ENCODE results near the gene CCDC54.
"Not testable (repeated sequence)": the region's sequence is repeated elsewhere in the genome, so short reads cannot be mapped to it uniquely, and the experiment has no call there.

The CCDC54 gene

DNA sequence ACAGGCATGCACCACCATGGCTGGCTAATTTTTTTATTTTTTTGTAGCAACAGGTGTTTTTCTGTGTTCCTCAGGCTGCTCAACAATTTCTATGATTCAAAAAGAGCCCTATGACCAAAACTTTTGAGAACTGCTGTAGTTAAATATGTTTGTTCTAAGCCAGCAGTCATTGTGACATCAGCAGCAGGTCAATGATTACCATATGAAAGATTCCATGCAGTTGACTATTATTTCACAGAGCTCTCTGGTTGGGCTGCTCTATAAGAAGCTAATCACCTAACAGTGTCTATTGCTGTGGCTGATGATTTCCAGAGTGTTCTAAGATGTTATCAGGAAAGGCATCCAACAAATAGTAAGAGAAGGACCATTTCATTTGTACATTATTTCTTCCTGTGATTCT, at the start of gene CCDC54:
Gene CCDC54, plus strand, starts transcription at position 289 of the 400 bp plus-strand sequence. CDS start 149 bp downstream, outside the sequence.
- DNase-seq = no peak

DNA sequence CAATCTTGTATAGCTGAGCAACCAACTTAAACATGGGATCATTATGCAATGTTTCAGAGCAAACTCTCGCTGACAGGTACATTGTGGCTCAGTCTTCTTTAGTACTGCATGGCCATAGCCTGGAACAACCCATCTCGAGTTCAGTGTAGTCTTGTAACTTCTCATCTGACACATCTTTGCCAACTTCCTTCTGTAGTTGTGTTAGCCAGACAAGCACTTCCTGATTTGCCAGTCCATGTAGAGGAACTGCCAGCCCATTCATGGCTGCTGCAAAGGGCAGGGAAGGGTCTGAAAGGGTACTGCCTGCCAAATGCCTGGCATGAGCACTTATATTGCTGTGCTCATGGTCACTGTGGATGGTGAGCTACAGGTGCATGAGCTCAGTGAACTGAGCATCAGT, 49.2 kb upstream of the CCDC54 start:
- DNase-seq = no peak

DNA sequence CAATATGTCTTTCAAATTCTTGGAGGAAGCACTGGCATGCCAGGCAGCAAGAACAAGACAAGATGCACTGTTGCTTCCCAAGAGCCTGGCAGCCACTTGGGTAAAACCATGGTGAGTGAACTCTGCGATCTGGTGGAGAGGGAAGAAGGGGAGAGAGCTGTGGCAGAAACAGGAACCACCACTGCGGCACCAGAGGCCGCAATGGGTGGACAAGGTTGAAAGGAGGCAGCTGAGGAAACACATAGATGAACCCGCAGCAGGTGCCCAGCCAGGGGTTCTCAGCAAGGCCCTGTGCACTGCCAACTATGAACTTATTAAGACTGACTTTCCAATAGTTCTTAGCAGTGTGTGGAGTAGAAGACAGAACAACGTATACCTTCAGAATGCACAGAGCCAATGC, 48.2 kb upstream of the CCDC54 start:
- no peak for DNase-seq

DNA sequence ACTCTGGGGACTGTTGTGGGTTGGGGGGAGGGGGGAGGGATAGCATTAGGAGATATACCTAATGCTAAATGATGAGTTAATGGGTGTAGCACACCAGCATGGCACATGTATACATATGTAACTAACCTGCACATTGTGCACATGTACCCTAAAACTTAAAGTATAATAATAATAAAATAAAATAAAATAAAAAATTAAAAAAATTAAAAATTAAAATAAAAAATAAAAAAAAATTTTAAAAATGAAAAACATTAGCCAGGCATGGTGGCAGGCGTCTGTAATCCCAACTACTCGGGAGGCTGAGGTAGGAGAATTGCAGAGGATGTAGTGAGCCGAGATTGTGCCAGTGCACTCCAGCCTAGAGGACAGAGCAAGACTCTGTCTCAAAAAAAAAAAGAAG, 37.5 kb upstream of the CCDC54 start:
- not testable (repeated sequence) for DNase-seq

DNA sequence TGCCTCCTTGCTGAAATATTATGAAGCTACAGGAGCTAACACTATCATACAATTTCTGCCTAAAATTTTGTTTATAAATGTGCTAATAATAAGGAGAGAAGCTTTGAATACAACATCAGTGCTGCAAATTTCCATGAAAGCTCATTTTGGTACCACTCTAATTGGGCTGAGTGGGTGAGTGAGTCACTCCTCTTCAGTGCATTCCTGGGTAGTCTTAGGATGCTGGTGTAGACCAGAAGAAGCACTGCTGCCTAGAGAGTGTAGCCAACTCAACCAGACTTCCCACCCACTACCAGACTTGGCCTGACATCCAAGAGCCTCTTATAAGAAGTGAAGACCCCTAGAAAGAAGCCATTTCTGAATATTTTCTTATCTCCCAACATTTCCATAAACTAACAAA, 32.5 kb upstream of the CCDC54 start:
- no peak for DNase-seq

DNA sequence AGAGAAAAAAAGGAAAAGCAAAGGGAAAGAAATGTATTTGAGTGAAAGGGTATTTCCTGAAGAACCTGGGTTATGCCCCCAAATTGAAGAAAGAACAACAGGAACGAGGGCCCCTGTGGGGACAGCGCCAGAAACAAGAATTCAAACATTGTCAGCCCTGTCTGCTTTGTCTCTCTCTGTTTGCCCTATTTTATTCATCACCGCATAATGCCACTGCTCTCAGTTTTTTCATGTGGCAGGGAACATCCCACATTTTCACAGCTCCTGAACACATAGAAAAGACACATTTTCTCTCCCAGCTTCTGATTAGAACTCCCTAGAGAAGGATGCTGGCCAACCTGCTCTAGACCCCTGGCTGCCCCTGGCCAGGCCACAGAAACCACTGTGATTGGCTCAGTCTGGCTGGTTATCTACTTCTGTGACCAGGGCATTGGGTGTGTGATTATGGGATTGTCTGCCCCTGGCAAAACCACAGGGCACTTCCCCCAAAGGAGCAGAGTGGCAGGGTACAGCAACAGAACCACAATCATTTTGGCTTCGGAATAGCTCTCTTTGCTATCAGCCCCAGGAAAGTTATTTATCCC, 31.3 kb upstream of the CCDC54 start:
- no peak for DNase-seq

DNA sequence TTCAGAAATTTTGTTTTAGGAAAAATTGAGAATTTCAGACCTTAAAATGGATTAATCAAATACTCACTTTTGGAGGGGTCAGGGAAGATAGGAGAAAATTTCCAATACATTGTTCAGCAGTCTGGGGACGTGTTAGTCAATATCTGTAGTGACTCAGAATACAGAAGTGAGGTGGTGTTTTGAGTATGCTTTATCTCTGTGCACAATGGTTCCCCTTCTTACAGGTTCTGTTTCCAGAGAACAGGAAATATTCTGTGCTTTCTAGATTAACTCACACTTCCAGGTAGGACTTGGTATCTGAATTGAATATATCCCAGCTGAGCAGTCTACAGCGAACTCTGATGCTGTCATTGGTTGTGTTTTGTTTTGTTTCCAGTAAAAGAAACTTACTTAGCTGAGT, 30.7 kb upstream of the CCDC54 start:
- DNase-seq = no peak

DNA sequence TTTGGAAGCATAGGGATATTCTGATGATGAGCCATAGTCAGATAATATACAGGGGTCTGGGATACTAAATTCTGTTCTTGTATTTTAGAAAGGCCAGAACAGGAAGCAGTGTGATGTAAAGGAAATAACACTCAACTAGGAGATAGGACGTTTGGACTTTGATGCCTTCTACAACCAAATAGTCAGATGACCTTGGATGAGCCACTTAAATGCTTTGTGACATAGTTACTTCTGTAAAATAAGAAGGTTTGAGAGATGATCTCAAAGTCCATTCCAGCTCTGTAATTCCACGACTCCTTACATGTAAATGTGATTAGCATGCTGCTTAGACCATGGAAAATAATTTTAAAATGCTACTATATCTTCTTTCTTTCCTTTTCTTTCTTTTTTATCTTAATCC, 29.5 kb upstream of the CCDC54 start:
- DNase-seq = no peak

DNA sequence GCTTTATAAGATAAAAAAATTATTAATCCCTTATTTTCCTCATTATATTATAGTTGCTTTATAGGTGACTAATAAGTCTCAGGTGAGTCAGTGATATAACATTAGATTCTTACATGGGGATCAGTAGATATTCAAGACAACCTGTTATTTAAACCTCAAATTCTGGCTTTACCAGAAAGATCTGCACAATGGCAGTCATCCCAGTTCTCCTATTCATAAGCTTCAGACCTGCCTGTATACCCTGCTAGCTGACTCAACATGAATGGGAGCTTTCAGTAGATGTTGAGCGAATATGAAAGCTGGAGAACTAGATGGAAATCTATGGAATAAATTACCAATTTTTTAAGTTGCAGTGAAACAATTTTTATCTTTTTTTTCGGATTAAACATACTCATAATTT, 20.5 kb upstream of the CCDC54 start:
- DNase-seq = no peak

DNA sequence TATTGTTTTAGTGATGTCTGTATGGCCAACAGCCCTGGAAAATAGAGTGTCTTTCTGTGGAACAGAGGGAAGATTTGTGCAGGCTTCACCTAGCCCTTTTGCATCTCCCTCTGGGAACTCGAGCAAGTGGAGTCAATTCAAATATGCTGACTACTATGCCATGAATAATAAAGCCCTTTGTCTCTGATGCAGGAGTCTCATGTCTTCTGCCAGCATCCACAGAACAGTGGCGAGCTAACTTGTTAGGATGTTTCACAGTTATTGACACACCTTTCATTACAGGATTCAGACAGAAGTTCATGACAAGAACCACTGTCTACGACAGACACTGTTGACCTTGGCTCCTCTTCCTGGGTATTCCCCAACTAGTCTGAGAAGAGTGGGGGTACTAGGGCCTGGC, 15.6 kb upstream of the CCDC54 start:
- DNase-seq = no peak

DNA sequence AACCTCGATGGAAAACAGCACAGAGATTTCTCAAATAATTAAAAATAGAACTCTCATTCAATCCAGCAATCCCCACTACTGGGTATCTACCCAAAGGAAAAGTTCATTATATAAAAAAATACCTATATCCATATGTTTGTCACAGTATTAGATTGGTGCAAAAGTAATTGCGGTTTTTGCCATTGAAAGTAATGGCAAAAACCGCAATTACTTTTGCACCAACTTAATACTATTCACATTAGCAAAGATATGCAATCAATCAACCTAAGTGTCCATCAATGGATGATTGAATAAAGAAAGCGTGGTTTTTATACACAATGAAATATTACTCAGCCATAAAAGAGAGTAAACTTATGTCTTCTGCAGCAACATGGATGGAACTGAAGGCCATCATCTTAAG, 12.2 kb upstream of the CCDC54 start:
- DNase-seq = no peak

DNA sequence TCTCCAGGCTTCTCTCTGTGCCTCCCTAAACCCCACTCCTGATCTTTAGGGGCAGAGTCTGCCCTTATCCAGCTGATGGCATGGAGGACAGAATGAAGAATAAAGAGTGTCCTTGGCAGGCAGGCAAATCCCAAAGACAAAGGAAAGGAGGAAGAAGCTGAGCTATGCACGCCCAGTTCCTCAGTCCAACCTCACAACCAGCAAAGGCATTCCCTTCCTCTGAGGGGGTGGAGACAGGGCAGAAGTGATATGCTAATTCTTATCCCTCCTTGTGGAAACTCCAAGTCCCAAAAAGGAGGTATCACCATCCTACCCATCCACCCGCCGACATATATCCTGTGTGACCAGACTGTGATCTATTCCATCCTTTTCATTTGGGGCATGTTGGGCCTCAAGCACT, 10.5 kb upstream of the CCDC54 start:
- no peak for DNase-seq

DNA sequence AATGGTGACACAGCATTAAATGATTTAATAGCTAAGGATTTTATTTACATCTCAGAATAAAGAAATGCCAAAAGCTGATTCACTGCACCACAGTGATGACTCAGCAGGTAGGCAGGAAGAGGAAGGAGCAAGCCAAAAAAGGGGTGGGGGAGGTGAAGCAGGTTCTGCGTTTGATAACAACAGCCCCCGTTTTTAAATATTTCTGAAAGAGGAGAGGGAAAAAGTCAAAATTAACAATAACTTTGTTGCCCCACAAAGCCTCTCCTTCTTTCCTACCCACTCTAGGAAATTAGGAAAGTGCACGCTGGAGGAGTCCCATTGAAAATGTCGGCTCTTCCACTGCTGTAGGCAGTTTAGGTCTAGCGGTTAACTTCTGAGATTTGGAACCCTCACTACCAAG, 9.9 kb upstream of the CCDC54 start:
- no peak for DNase-seq

DNA sequence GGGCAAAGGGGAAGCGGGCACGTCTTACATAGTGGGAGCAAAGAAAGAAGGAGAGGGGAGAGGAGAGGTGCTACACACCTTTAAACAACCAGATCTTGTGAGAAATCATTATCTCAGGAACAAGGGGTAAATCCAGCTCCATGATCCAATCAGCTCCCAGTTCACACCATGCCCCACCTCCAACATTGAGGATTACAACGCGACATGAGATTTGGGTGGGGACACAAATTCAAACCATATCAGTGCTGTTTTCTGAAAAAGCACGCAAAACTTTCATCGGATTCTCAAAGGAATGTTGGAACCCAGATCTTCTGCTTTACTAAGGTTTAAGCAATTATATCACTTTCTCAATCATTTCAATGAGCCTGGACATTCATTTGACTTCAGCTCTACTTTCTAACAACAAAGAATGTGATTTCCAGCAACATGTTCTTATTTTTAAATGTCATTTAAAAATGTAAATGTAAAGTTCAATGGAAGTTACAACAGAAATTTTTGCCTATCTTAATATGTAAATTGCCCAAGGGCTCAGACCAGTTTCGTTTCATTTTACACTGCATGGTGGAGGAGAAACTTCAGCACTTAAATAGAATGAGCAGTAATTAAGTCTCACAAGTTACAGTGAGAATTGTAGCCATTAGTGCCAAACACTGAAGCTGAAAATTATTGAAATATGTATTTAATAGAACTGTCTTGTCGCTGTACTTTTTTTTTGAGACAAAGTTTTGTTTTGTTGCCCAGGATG, 8.4 kb upstream of the CCDC54 start:
- DNase-seq = no peak

DNA sequence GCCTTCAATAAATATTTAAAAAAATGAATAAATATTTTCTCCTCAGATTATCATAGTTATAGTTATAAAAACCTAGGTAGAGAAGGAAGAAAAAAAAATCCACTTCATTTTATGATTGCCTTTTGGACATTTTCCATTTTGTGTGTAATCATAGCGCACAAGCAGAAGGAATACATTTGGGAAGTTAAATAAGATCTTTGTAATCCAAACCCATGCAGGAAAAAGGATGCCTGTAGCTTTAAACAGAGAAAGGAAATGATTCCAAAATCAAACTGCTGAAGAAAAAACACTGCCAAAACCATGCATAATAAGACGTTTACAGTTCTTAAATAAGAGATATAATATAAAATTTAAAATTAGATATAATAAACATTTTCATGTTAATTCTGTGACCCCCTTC, 7.4 kb upstream of the CCDC54 start:
- DNase-seq = no peak

DNA sequence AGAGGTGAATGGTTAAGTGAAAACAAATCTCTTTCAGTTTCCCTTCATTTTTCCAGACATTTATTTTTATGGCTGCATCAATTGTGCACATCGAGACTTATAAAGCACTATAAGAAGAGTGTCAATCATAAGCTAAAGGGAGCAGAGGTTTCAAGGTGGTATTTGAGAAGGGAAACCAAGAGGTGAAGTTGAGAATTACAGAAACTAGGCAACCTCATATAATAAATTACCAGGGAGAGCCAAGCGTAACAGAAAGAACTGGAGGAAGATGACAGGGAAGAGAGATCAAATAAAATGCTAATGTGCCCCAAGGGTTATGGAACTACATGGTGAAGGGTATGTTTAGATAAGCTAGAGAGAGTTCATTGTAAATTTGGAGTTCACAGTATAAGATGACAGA, 6.3 kb upstream of the CCDC54 start:
- no peak for DNase-seq

DNA sequence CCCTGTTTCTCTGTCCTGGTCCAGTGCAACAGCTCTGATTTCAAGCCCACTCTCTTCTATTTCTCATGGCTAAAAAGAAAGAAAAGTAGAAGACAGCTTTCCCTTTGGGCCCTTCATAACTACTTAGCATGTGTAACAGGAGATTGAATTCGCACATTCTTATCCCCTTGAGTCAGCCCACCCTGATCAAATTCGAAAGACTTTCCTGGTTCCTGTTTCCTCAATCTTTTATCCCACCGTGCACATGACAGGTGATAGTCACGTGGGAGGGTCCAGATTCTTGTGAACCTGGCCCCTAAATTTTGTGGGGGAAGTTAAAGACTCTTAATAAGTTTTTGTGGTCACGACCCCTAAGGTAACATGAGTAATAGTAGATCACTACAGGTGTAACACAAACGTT, 4.7 kb upstream of the CCDC54 start:
- no peak for DNase-seq

DNA sequence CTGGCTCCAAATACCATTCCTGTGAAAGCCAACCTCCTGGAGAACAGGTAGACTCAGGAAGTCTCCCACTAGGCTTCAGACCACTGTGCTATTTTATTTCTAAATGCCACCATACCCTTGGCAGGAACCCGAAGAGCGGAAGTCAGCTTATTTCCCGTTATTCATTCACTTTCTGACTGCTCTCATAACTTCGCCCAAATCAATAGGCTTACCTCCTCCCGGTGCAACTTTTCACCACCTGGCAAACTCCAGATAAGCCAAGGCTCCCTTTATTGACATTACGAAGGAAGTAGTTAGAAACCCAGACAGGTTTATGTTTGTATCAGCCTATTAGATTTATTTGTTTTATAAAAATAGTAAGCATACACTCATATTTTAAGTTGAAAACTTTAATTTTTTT, 3.3 kb upstream of the CCDC54 start:
- no peak for DNase-seq

DNA sequence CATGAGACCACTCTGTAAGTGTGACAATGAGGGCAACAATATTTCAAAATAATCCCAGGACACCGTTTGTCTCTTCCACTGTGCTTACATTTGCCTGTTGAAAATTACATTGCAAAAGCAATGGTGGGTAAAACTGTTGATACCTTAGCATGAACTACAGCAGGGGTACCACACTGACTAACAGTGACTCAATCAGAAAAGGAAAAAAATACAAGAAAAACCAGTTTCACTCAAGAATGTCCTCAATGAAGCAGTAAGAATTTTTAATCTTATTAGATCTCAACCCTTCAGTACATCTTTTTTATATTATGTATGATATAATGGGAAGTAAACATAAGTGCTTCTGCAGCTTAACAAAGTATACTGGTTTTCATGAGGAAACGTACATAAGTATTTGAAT, 1.6 kb upstream of the CCDC54 start:
- no peak for DNase-seq

DNA sequence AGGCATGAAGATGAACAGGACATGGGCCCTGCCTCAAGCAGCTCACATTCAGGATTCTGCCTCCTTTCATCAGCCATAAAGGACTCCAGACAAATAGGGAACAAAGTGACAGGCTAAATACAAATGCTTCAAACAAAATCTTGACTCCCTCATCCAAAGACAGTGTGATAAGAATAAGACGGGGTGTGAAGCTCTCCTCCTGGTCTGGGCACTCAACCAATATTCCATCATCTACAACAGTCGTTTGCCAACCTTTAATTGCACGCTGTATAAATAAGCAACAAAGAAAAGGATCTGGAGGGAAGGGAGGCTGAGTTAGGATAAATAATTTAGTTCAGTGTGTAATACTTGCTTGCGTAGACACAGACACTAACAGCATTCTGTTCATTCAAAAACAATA, 5.4 kb downstream of the CCDC54 start:
- DNase-seq = no peak

DNA sequence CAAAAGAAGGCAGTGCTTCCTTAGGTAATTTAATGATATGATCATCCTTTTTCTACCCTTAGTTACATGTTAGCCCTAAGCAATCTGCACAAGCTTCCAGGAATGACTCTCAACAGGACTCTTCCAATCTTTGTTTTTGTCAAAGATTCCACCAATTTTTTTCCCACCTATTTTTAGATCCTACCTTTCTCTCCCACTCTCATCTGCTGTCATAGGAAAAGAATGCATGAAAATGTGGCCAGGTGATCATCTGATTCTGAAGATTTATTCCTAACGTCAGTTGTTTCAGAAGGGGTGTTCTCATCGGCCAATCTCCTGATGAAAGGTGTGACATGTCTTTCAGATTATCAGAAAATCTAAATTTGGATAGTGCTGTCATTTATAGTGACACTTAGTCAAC, 7.2 kb downstream of the CCDC54 start:
- no peak for DNase-seq

DNA sequence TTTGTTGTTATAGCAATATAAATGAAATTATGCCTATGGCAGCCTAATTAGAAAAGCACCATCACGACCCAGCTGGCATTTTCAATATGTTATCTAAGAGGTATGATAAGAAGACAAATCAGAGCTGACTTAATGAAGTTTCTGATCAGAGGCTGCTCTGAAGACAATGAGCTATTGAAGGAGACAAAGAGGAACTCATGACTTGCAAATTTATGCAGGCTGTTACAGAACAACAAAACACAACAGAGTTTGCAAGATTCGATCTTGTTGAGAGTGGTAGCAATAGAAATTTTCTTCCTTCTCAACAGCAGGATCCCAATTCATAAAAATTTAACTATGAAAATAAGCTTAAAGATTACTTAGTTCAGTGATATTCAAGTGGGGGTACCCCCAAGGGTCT, 7.7 kb downstream of the CCDC54 start:
- no peak for DNase-seq

DNA sequence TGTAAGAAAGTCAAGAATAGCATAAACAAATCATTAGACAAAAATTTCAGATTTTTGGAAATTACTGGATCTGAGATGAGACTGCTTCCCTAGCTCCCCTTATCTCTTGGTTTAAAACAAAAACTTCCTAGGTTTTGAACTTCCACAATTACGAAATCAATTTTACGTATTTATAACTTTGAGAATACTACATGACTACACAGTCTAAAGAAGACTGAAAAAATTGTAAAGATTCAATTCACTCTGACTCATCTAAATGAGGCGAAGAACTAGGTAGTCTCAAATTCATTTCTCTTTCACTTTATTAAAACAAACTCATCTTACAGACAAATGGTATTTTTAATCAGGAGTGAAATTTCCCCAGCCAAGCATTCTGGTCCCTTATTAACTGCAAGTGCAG, 10.3 kb downstream of the CCDC54 start:
- no peak for DNase-seq

DNA sequence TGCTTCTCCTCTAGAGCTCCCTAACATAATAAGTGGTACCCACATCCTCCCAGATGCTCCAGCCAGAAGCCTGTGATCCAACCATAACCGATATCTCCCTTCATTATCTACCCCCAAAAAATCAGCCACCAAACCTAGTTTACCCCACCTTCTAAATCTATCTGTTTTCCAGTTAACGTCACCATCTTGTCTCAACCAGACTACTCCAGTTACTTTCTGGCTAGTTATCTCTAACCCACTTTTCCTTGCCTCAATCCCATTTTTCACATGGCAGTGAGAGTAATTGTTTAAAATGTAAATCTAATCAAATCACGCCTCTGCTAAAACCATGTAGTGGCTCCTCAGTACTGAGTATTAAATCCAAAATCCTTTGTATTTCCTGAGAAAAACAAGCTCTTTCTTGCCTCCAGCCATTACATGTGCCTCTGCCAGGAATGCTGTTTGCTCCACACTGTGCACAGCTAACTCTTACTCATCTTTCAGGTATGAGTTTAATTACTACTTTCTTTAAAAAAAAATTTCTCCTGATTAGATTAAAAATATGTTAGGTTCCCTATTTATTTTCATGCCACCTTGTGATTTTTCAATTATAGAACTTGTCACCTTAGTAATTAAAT, 15.4 kb downstream of the CCDC54 start:
- no peak for DNase-seq

DNA sequence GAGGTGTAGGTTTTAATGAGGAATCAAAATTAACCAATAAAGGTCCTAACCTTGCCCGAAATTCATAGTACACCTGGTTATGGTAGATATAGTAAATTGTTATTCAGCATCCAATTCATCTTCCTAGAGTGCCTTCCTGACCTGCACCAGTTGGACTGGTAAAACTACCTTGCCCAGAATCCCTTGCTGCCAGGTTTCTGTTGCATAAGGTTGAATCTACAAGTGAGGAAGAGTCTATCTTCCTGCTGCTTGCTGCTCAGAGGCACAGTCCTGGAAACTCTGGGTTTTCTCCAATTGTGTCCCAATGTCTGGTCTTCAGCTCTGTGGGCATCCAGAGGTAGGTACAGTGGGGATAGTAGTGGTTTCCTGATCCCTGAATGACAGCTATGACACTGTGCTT, 17.3 kb downstream of the CCDC54 start:
- no peak for DNase-seq

All from right hindlimb (tissue), 1 donor.